ENCODE results near the gene GLG1.

- no peak for TF ChIP-seq CTCF (IDR thresholded peaks at IDR 0.05)
- no peak for TF ChIP-seq POLR2A (IDR thresholded peaks at IDR 0.05)
Measured at GRCh38 chr16:74605332-74605731, 1.6 kb downstream of the GLG1 start.

Data from right lobe of liver (tissue), 4 donors.